ENCODE measurements around the gene LAMA2.

- TF ChIP-seq JUN (IDR thresholded peaks at IDR 0.05; ENCODE audit: borderline replicate concordance, insufficient read depth, insufficient read length, low read depth) (no peak), POLR2AphosphoS5 (IDR thresholded peaks at IDR 0.05; ENCODE audit: insufficient read depth, low read depth, low read length) (no peak), EZH2 (IDR thresholded peaks at IDR 0.05; ENCODE audit: borderline replicate concordance, low read depth, low read length, severe bottlenecking) (no peak), MAX (IDR thresholded peaks at IDR 0.05; ENCODE audit: insufficient read depth, insufficient read length) (no peak), MYC (IDR thresholded peaks at IDR 0.05; ENCODE audit: low read depth, low read length) (no peak)
- TF ChIP-seq, protein P1, sequence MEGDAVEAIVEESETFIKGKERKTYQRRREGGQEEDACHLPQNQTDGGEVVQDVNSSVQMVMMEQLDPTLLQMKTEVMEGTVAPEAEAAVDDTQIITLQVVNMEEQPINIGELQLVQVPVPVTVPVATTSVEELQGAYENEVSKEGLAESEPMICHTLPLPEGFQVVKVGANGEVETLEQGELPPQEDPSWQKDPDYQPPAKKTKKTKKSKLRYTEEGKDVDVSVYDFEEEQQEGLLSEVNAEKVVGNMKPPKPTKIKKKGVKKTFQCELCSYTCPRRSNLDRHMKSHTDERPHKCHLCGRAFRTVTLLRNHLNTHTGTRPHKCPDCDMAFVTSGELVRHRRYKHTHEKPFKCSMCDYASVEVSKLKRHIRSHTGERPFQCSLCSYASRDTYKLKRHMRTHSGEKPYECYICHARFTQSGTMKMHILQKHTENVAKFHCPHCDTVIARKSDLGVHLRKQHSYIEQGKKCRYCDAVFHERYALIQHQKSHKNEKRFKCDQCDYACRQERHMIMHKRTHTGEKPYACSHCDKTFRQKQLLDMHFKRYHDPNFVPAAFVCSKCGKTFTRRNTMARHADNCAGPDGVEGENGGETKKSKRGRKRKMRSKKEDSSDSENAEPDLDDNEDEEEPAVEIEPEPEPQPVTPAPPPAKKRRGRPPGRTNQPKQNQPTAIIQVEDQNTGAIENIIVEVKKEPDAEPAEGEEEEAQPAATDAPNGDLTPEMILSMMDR (IDR thresholded peaks at IDR 0.05; ENCODE audit: extremely low read depth in 1 of 2, insufficient read depth in 1 of 2, low read depth in 1 of 2, low read length in 2 of 2) = no peak
Measured at GRCh38 chr6:129521946-129522345, 639.0 kb downstream of the LAMA2 start.

Data from endothelial cell of umbilical vein (primary cell).